ENCODE data around the gene IFI35. TPM values are rescaled to one million over a fixed set of nuclear protein-coding genes. Genes with fewer than 3 reads are reported as not detected.

IFI35 gene
- total RNA-seq, 1 donor from 2014 or later, result 13.7 TPM

GRCh38 chr17:43020789-43021740 is 14.5 kb downstream of the IFI35 start:
- ATAC-seq (peak; percentile 1), DNase-seq (ENCODE audit: low spot score) (peak; percentile 62)

- DNase-seq (ENCODE audit: low spot score) (peak; percentile 81), ATAC-seq (peak; percentile 80)
Measured at GRCh38 chr17:43021741-43022512, 15.3 kb downstream of the IFI35 start, which contains the start of gene VAT1. TSS of gene VAT1 (minus strand) at chr17:43022385. CDS start at chr17:43022322, 63 bp downstream.

GRCh38 chr17:43024407-43025289 is 18.1 kb downstream of the IFI35 start, which contains the start of gene RND2:
TSS of gene RND2 (plus strand) at chr17:43025231. CDS start at chr17:43025348, 117 bp downstream.
- ATAC-seq (peak; percentile 81), DNase-seq (ENCODE audit: low spot score) (peak; percentile 90)

- ATAC-seq (no peak), DNase-seq (ENCODE audit: low spot score) (no peak)
Measured at GRCh38 chr17:43025290-43025657, 18.7 kb downstream of the IFI35 start.

- DNase-seq (ENCODE audit: low spot score) (no peak), ATAC-seq (no peak)
Measured at GRCh38 chr17:43025766-43026537, 19.4 kb downstream of the IFI35 start.

- DNase-seq (ENCODE audit: low spot score) (no peak), ATAC-seq (no peak)
Measured at GRCh38 chr17:43026595-43026994, 20.0 kb downstream of the IFI35 start.

- ATAC-seq, result no peak
- DNase-seq (ENCODE audit: low spot score), result no peak
Measured at GRCh38 chr17:43027091-43028032, 20.8 kb downstream of the IFI35 start.

- ATAC-seq (no peak), DNase-seq (ENCODE audit: low spot score) (no peak)
Measured at GRCh38 chr17:43028221-43028861, 21.8 kb downstream of the IFI35 start.

- DNase-seq (ENCODE audit: low spot score) (no peak), ATAC-seq (peak; percentile 34)
Measured at GRCh38 chr17:43030137-43030767, 23.7 kb downstream of the IFI35 start.

GRCh38 chr17:43031666-43032065 is 25.1 kb downstream of the IFI35 start:
- DNase-seq (ENCODE audit: low spot score), result no peak
- no peak for ATAC-seq

- ATAC-seq (no peak), DNase-seq (ENCODE audit: low spot score) (no peak)
Measured at GRCh38 chr17:43033948-43034881, 27.6 kb downstream of the IFI35 start.

GRCh38 chr17:43034894-43035293 is 28.3 kb downstream of the IFI35 start:
- ATAC-seq (no peak), DNase-seq (ENCODE audit: low spot score) (no peak)

- no peak for ATAC-seq
- DNase-seq (ENCODE audit: low spot score), result no peak
Measured at GRCh38 chr17:43039646-43040045, 33.1 kb downstream of the IFI35 start.

GRCh38 chr17:43040655-43041054 is 34.1 kb downstream of the IFI35 start:
- DNase-seq (ENCODE audit: low spot score) (peak; percentile 75), ATAC-seq (peak; percentile 93)

- no peak for DNase-seq (ENCODE audit: low spot score)
- ATAC-seq, result no peak
Measured at GRCh38 chr17:43042025-43042628, 35.5 kb downstream of the IFI35 start.

- ATAC-seq (no peak), DNase-seq (ENCODE audit: low spot score) (no peak)
Measured at GRCh38 chr17:43043307-43043706, 36.7 kb downstream of the IFI35 start.

All from left lobe of liver (tissue), 2 donors.